ENCODE data around the gene CYP4F12.
"Not testable (repeated sequence)": the region's sequence is repeated elsewhere in the genome, so short reads cannot be mapped to it uniquely, and the experiment has no call there.

Gene CYP4F12

DNA sequence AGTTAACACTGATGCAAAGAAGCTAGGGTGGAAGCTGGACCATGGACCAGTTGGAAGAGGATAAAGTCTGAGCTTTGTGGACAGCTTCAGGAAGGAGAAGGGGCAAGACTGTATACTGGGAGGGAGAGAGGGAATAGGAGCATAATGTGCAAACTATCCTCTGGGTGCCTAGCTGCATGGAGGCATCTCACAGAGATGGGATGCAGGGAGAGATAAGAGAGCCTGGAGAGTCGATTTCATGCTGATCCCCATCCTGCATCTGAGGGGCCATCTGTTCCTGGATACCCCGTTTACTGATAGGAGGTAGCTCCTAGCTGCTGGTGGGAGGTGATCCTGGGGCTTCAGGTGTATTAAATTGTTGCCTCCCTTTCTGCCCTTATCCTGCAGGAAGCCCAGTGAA, 23.4 kb upstream of the CYP4F12 start:
- Histone ChIP-seq H3K27me3 (ENCODE audit: insufficient read depth, poor library complexity, severe bottlenecking) (no peaks in the 10 kb centered on the region), H3K27ac (replicated peaks) (no peak overlapping the region), H3K4me3 (replicated peaks; ENCODE audit: insufficient read depth, low read length) (no peak overlapping the region)
- DNase-seq (ENCODE audit: low read depth in 1 of 2, low spot score in 1 of 2), result no peak
- TF ChIP-seq, protein P1, sequence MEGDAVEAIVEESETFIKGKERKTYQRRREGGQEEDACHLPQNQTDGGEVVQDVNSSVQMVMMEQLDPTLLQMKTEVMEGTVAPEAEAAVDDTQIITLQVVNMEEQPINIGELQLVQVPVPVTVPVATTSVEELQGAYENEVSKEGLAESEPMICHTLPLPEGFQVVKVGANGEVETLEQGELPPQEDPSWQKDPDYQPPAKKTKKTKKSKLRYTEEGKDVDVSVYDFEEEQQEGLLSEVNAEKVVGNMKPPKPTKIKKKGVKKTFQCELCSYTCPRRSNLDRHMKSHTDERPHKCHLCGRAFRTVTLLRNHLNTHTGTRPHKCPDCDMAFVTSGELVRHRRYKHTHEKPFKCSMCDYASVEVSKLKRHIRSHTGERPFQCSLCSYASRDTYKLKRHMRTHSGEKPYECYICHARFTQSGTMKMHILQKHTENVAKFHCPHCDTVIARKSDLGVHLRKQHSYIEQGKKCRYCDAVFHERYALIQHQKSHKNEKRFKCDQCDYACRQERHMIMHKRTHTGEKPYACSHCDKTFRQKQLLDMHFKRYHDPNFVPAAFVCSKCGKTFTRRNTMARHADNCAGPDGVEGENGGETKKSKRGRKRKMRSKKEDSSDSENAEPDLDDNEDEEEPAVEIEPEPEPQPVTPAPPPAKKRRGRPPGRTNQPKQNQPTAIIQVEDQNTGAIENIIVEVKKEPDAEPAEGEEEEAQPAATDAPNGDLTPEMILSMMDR (IDR thresholded peaks at IDR 0.05; ENCODE audit: insufficient read depth, low read length), result no peak
- TF ChIP-seq SPI1 (IDR thresholded peaks at IDR 0.05; ENCODE audit: borderline replicate concordance, low read depth), result no peak
- TF ChIP-seq GABPA (IDR thresholded peaks at IDR 0.05; ENCODE audit: low read depth), result no peak
- TF ChIP-seq, protein P2, sequence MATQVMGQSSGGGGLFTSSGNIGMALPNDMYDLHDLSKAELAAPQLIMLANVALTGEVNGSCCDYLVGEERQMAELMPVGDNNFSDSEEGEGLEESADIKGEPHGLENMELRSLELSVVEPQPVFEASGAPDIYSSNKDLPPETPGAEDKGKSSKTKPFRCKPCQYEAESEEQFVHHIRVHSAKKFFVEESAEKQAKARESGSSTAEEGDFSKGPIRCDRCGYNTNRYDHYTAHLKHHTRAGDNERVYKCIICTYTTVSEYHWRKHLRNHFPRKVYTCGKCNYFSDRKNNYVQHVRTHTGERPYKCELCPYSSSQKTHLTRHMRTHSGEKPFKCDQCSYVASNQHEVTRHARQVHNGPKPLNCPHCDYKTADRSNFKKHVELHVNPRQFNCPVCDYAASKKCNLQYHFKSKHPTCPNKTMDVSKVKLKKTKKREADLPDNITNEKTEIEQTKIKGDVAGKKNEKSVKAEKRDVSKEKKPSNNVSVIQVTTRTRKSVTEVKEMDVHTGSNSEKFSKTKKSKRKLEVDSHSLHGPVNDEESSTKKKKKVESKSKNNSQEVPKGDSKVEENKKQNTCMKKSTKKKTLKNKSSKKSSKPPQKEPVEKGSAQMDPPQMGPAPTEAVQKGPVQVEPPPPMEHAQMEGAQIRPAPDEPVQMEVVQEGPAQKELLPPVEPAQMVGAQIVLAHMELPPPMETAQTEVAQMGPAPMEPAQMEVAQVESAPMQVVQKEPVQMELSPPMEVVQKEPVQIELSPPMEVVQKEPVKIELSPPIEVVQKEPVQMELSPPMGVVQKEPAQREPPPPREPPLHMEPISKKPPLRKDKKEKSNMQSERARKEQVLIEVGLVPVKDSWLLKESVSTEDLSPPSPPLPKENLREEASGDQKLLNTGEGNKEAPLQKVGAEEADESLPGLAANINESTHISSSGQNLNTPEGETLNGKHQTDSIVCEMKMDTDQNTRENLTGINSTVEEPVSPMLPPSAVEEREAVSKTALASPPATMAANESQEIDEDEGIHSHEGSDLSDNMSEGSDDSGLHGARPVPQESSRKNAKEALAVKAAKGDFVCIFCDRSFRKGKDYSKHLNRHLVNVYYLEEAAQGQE (IDR thresholded peaks at IDR 0.05; ENCODE audit: insufficient replicate concordance, low read depth), result no peak
- TF ChIP-seq POLR2AphosphoS5 (IDR thresholded peaks at IDR 0.05; ENCODE audit: low read depth), result no peak

DNA sequence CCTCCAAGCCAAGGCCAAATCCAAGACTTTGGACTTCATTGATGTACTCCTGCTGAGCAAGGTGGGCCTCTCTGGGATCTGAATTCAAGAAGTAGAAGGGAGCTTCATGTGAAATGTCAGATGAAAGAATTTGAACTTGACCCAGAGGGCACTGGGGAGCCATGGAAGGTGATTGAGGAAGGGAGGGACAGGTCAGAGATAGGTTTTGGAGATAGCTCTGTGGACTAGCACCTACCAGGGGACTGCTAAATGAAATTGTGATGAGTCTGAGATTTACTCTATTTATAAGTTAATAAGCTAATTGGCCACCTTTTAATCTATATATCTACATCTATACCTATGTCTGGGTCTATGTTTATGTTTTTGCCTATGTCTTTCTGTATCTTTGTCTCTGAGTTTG, 22.8 kb upstream of the CYP4F12 start:
- not testable (repeated sequence) for H3K27me3 ChIP-seq (ENCODE audit: insufficient read depth, poor library complexity, severe bottlenecking); DNase-seq (ENCODE audit: low read depth in 1 of 2, low spot score in 1 of 2)

DNA sequence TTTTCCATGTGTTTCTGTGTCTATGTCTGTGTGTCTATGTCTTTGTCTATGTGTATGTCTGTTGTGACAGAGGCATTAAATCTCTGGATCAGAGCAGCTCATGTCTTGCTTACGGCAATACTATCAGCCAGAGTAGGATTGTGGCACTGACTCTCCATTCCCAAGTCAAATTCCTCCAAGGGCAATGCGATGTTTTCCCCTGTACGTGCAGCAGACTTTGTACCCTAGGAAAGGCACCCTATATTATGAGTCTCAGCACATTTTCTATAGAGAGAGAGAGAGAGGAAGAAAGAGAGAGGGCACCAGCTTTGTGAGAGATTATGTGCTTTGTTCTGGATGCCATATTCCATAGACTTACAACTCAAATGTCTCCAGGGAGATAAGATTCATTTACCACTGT, 21.1 kb upstream of the CYP4F12 start:
- Histone ChIP-seq H3K27ac (replicated peaks) (no peak overlapping the region), H3K4me3 (replicated peaks; ENCODE audit: insufficient read depth, low read length) (no peak overlapping the region), H3K27me3 (ENCODE audit: insufficient read depth, poor library complexity, severe bottlenecking) (no peaks in the 10 kb centered on the region)
- TF ChIP-seq GABPA (IDR thresholded peaks at IDR 0.05; ENCODE audit: low read depth), result no peak
- TF ChIP-seq, protein P1 (IDR thresholded peaks at IDR 0.05; ENCODE audit: insufficient read depth, low read length), result no peak
- no peak for TF ChIP-seq SPI1 (IDR thresholded peaks at IDR 0.05; ENCODE audit: borderline replicate concordance, low read depth)
- TF ChIP-seq, protein P2 (IDR thresholded peaks at IDR 0.05; ENCODE audit: insufficient replicate concordance, low read depth), result no peak
- TF ChIP-seq POLR2AphosphoS5 (IDR thresholded peaks at IDR 0.05; ENCODE audit: low read depth), result no peak
- DNase-seq (ENCODE audit: low read depth in 1 of 2, low spot score in 1 of 2), result no peak

More for the DNA sequence above, 22.8 kb upstream of the CYP4F12 start:
- not testable (repeated sequence) for H3K27ac ChIP-seq (replicated peaks); H3K4me3 ChIP-seq (replicated peaks; ENCODE audit: insufficient read depth, low read length)

DNA sequence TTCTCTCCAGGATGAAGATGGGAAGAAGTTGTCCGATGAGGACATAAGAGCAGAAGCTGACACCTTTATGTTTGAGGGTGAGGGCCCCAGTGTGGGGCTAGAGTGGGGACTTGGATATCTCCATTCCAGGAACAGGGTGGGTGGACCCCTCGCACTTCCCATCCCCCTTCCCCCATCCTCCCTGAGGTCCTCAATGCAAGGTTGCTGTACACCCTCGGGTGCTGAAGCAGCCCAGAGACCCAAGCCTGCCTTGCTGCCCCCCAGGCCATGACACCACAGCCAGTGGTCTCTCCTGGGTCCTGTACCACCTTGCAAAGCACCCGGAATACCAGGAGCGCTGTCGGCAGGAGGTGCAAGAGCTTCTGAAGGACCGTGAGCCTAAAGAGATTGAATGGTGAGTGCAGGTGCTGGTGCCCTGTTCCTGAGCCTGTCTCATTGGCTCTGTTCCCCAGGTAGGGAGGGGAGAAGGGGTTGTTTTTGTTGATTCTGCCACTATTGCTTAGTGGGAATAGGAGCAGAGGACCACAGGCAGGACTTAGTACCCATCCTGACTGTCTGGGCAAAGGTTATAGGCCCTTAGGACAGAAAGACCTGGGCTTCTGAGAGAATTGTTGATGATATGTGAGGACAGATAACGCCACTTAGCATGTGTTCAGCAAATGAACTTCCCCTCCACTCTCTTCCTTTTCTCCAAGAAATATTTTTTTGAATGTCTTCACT, 20.2 kb upstream of the CYP4F12 start:
- Histone ChIP-seq H3K27ac (replicated peaks) (no peak overlapping the region), H3K27me3 (ENCODE audit: insufficient read depth, poor library complexity, severe bottlenecking) (no peaks in the 10 kb centered on the region), H3K4me3 (replicated peaks; ENCODE audit: insufficient read depth, low read length) (no peak overlapping the region)
- TF ChIP-seq POLR2AphosphoS5 (IDR thresholded peaks at IDR 0.05; ENCODE audit: low read depth), result no peak
- TF ChIP-seq, protein P2 (IDR thresholded peaks at IDR 0.05; ENCODE audit: insufficient replicate concordance, low read depth), result peak; percentile 84
- no peak for DNase-seq (ENCODE audit: low read depth in 1 of 2, low spot score in 1 of 2)
